Astrocyte of the spinal cord (primary cell): ENCODE measurements around the gene ABCA9.
A peak's percentile ranks its signal among the peaks of the same experiment; 100 is the strongest.
"Not testable (repeated sequence)": the region's sequence is repeated elsewhere in the genome, so short reads cannot be mapped to it uniquely, and the experiment has no call there.

Experiments
- DNase-seq: peaks from one replicate; pipeline ENCODE4 v3.0.0; 2011; ENCODE audit warnings: low read depth, low spot score
- H3K4me3 ChIP-seq: 2 replicates; pipeline ENCODE4 v1.5.1; 2011; ENCODE audit warnings: low read depth, mild to moderate bottlenecking, low read length, moderate library complexity
- in situ Hi-C: cut with HindIII; loops from 2 replicates; pipeline ENCODE4 v1.10.0; 2017; ENCODE audit warnings: low sequenced_read_pairs
- TF ChIP-seq, protein P1 (sequence below): IDR thresholded peaks from 2 replicates; pipeline ENCODE4 v1.5.1; 2012; ENCODE audit warnings: low read depth, mild to moderate bottlenecking, low read length, inconsistent platforms

Gene ABCA9

GRCh38 chr17:68973098-68973846, 87.5 kb downstream of the ABCA9 start:
- no peak overlapping the region for H3K4me3 ChIP-seq
- in situ Hi-C loops: no loop called here
- DNase-seq: peak; percentile 49
- TF ChIP-seq, protein P1, sequence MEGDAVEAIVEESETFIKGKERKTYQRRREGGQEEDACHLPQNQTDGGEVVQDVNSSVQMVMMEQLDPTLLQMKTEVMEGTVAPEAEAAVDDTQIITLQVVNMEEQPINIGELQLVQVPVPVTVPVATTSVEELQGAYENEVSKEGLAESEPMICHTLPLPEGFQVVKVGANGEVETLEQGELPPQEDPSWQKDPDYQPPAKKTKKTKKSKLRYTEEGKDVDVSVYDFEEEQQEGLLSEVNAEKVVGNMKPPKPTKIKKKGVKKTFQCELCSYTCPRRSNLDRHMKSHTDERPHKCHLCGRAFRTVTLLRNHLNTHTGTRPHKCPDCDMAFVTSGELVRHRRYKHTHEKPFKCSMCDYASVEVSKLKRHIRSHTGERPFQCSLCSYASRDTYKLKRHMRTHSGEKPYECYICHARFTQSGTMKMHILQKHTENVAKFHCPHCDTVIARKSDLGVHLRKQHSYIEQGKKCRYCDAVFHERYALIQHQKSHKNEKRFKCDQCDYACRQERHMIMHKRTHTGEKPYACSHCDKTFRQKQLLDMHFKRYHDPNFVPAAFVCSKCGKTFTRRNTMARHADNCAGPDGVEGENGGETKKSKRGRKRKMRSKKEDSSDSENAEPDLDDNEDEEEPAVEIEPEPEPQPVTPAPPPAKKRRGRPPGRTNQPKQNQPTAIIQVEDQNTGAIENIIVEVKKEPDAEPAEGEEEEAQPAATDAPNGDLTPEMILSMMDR: no peak

- TF ChIP-seq, protein P1: peak; percentile 73
- DNase-seq: peak; percentile 37
- H3K4me3 ChIP-seq: no peak overlapping the region
- in situ Hi-C loops: no loop called here
These were observed 88.5 kb downstream of the ABCA9 start for GRCh38 chr17:68972119-68972704.

DNA sequence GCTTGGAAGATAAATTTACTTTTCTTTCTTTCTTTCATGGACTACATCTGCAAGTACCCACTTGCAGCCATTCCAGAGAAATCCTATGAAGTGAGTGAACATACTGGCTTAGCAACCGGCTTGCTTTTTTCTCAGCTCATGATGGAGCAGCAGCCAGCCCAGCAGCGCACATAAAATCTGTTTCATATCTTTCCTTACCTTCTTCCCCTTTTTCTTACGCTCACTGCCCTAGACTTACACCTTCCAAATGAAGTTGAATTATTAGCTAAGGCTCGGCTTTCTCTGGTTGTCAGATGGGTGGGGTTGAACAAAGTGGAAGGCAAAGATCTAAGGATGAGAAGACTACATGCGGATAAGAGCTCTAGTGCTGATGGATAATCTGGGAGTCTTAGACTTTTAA, 91.6 kb downstream of the ABCA9 start:
- TF ChIP-seq, protein P1: no peak
- no peak for DNase-seq
- in situ Hi-C loops: no loop called here
- no peak overlapping the region for H3K4me3 ChIP-seq

GRCh38 chr17:68963958-68964357, 96.8 kb downstream of the ABCA9 start:
- in situ Hi-C loops: no loop called here
- DNase-seq: no peak
- TF ChIP-seq, protein P1: no peak
- H3K4me3 ChIP-seq: no peak overlapping the region

DNA sequence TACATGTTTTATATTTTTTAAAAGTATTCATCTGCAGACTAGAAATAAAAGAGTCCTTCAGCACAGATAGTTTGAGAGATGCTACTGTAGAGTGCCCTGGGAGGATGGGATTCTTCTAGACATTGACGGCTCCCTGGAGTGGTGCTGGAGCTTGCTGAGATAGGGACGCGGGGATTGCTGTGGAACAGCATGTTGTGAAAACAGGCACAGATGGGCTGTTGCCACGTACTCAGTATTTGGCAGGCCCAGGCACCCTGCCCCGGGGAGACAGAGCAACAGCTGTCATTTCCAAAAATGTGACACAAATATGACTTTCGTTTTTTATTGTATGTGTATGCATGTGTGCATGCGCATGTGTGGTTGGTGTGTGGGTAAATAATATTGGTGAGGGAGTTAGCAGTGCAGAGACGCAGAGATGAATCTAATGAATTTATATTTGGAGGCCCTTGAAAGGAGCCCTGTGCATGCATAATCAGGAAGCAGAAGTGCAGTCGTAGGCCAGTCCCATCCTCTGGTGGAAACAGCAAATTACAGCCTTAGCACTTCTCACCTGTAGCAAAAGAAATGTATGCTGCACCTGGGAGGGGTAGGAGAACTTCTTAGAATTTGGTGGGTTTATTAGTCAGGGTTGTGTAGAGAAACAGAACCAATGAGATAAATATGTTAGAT, 99.4 kb downstream of the ABCA9 start:
- TF ChIP-seq, protein P1: no peak
- in situ Hi-C loops: no loop called here
- H3K4me3 ChIP-seq: no peak overlapping the region
- DNase-seq: no peak

GRCh38 chr17:68959117-68959516, 101.6 kb downstream of the ABCA9 start:
- in situ Hi-C loops, H3K4me3 ChIP-seq, DNase-seq: not testable (repeated sequence)

DNA sequence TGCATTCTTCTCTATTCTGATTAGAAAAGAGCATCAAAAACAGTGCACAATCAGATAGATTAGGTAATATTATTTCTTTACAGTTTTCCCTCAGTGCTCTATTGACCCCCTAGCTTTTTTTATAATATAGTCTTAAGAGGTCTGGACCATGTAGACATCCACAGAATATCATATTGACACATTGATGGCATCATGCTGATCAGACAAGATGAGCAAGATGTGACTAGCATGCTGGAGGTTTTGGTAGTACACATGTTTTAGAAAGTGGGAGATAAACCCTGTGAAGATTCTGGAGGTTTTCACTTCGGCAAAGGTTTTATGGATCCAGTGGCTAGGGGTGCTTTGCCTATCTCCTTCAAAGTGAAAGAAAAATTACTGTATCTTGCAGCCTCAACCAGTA, 102.8 kb downstream of the ABCA9 start:
- no peak overlapping the region for H3K4me3 ChIP-seq
- TF ChIP-seq, protein P1: no peak
- in situ Hi-C loops: no loop called here
- DNase-seq: no peak
